Lung (tissue), 12 donors: ENCODE data around the gene PRICKLE1. TPM values are rescaled to one million over a fixed set of nuclear protein-coding genes. Genes with fewer than 3 reads are reported as not detected.

Experiments used
- ATAC-seq: fragments of 200-7000 bp; cut with Tn5 transposase; one replicate; pipeline ENCODE4 v1.9.1; 2020; ENCODE audit warnings: moderate number of reproducible peaks; ENCODE audit not compliant: insufficient read depth, low FRiP score
- DNase-seq, 3 donors: peaks; one replicate each; pipeline ENCODE4 v3.0.0-alpha.2; 2013 to 2017
- H3K27ac ChIP-seq, 2 donors: one replicate each; pipeline ENCODE4 v1.5.1; 2013; ENCODE audit warnings: mild to moderate bottlenecking in 2 of 2, moderate library complexity in 2 of 2, control low read depth in 1 of 2, inconsistent platforms in 1 of 2, low read depth in 1 of 2, low read length in 1 of 2
- H3K27me3 ChIP-seq, 3 donors: one replicate each; pipeline ENCODE4 v1.5.1; 2013; ENCODE audit warnings: low read length in 2 of 3; ENCODE audit not compliant: control insufficient read depth in 3 of 3, insufficient read depth in 3 of 3
- H3K36me3 ChIP-seq, 4 donors: one replicate each; pipeline ENCODE4 v1.5.1; 2013; ENCODE audit warnings: low read length in 4 of 4, mild to moderate bottlenecking in 1 of 4, moderate library complexity in 1 of 4; ENCODE audit not compliant: control insufficient read depth in 4 of 4, insufficient read depth in 4 of 4
- H3K4me1 ChIP-seq, 5 donors: one replicate each; pipeline ENCODE4 v1.5.1; 2013; ENCODE audit warnings: low read length in 5 of 5, mild to moderate bottlenecking in 2 of 5, moderate library complexity in 1 of 5; ENCODE audit not compliant: control insufficient read depth in 5 of 5, insufficient read depth in 5 of 5
- H3K4me3 ChIP-seq: one replicate; pipeline ENCODE4 v1.5.1; 2013; ENCODE audit warnings: mild to moderate bottlenecking, control low read depth, moderate library complexity
- H3K9ac ChIP-seq, 2 donors: one replicate each; pipeline ENCODE4 v1.5.1; 2013; ENCODE audit warnings: low read length in 2 of 2, control low read depth in 1 of 2; ENCODE audit not compliant: insufficient read depth in 1 of 2
- H3K9me3 ChIP-seq, 4 donors: one replicate each; pipeline ENCODE4 v1.5.1; 2013; ENCODE audit warnings: low read length in 3 of 4, mild to moderate bottlenecking in 1 of 4, moderate library complexity in 1 of 4; ENCODE audit not compliant: control insufficient read depth in 4 of 4, insufficient read depth in 3 of 4
- WGBS, 2 donors: extraction: QIAGEN DNeasy Blood & Tissue Kit; methylation state at CpG; one replicate each; pipeline ENCODE4 v1.1.7; 2013; 5-methylcytosine and 5-hydroxymethylcytosine counted together
- polyA plus RNA-seq, 2 donors: library from polyadenylated mRNA; stranded (reverse); fragments of 200-250 nt; gene quantifications; one replicate each; pipeline ENCODE4 v1.2.1, GENCODE V29; 2013
- total RNA-seq, 2 donors: library from RNA; depleted of rRNA in 1 of 2; stranded (reverse); fragments of >200 nt in 1 of 2; gene quantifications; one replicate each; pipeline ENCODE4 v1.2.1, GENCODE V29; 2014 to 2021
- TF ChIP-seq, protein P1 (sequence below): IDR thresholded peaks from 2 replicates; pipeline ENCODE4 v1.5.1; 2012; ENCODE audit warnings: mild to moderate bottlenecking; ENCODE audit errors: control extremely low read depth, extremely low read depth
- donor health status: control.
- donor health status: control.
- donor health status: Bipolar disorder and iron deficiency.
- donor health status: healthy.
- donor health status: DM: yes; HTN: yes; CAD: no.

PRICKLE1 gene
- total and polyA plus RNA-seq, 4 donors = 2.1 to 60.1 (median 7.8) TPM

DNA sequence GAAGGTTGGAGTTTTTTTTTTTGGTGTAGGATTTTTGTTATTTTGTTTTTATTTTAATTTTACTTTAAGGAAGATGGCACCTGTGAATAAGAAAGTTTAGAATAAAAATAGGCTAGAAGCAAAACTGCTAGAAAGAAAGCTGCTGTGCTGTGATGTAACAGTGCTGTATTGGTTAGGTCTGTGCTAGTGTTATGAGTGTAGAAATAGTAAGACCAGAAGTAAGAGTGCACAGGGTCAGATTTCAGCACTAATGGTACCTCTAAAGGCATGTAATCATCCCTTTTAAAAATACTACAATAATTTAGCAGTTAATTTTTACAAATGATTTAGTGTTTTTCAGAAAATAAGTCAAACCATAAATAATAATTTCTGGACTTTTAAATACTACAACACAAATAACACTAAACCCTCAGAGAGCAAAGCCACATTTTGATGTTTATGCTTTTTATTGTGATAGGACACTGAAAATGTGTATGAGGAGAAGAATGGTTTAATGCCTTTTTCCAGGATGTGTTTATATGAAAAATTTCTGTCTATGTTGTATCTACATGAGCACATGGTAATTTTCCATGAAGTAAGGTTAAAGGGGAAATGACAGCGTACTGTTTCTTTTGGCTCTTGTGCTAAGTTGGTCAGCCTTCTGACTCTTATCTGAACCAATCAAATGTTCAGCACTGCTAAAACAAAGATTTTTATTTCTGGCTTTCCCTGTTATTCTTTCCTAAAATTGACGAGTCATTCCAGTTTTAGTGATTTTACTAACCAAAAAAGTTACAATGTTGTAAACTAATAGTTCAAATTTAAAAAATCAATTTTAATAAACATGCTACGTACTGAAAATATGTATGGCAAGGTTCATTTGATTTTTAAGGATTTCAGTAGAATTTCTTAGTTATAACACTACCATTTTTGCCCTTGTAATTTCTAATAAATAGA lies 167.4 kb downstream of the PRICKLE1 start:
- TF ChIP-seq, protein P1, sequence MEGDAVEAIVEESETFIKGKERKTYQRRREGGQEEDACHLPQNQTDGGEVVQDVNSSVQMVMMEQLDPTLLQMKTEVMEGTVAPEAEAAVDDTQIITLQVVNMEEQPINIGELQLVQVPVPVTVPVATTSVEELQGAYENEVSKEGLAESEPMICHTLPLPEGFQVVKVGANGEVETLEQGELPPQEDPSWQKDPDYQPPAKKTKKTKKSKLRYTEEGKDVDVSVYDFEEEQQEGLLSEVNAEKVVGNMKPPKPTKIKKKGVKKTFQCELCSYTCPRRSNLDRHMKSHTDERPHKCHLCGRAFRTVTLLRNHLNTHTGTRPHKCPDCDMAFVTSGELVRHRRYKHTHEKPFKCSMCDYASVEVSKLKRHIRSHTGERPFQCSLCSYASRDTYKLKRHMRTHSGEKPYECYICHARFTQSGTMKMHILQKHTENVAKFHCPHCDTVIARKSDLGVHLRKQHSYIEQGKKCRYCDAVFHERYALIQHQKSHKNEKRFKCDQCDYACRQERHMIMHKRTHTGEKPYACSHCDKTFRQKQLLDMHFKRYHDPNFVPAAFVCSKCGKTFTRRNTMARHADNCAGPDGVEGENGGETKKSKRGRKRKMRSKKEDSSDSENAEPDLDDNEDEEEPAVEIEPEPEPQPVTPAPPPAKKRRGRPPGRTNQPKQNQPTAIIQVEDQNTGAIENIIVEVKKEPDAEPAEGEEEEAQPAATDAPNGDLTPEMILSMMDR = no peak
- no peaks in the 10 kb centered on the region for H3K9me3 ChIP-seq
- H3K9ac ChIP-seq = no peak overlapping the region
- ATAC-seq = no peak
- no peak overlapping the region for H3K27ac ChIP-seq
- peak in 2 of 3 donors; percentile 73 to 76 for DNase-seq
- no peaks in the 10 kb centered on the region for H3K36me3 ChIP-seq
- 60 to 66% methylated on average over 3 of the region's 3 CpGs for WGBS, 2 donors
- H3K27me3 ChIP-seq = no peaks in the 10 kb centered on the region
- peaks cover 0 to 7% (median 0%) of the 10 kb centered on the region in 5 donors for H3K4me1 ChIP-seq
- no peak overlapping the region for H3K4me3 ChIP-seq

DNA sequence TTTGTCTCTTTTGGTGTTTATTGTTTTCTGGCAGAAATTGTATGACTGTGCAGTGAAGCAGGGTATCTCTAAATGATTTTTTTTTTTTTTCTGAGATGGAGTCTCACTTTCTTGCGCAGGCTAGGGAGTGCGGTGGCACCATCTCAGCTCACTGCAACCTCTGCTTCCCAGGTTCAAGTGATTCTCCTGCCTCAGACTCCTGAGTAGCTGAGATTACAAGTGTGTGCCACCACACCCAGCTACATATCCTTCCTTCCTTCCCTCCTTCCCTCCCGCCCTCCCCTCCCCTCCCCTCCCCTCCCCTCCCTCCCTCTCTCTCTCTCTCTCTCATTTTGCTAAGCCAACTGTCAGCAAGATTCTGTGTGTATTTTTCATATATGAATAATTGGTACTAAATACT lies 169.2 kb downstream of the PRICKLE1 start:
- H3K4me1 ChIP-seq = peaks cover 0 to 5% (median 0%) of the 10 kb centered on the region in 5 donors
- WGBS, 2 donors = 73 to 93% methylated on average over 2 to 3 of the region's 3 CpGs
- H3K36me3 ChIP-seq = no peaks in the 10 kb centered on the region

DNA sequence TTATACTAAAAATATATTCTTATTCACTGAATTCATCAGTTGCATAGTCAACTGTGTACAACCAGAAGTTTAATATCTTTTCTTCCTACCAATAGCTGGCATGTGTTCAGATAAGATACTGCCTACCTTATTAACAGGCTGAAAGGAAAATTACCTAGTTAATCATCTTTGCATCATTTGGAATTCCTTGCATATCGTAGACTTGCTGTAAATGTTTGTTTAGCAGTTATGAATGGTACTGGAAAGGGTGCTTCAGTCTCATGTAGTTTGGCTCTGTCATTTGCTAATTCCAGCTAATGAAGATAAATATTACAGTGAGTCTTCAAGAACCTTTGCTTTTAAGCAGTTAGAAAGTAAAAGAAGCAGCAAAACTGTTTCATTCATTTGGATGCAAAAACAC lies 179.2 kb downstream of the PRICKLE1 start:
- Histone ChIP-seq H3K4me1 (no peaks in the 10 kb centered on the region), H3K9me3 (no peaks in the 10 kb centered on the region), H3K4me3 (no peak overlapping the region), H3K36me3 (peaks cover 0 to 4% (median 0%) of the 10 kb centered on the region in 4 donors), H3K27me3 (no peaks in the 10 kb centered on the region), H3K9ac (no peak overlapping the region), H3K27ac (no peak overlapping the region)
- TF ChIP-seq, protein P1 = no peak
- no peak for ATAC-seq
- WGBS, 2 donors = 47 to 67% methylated on average over 1 of the region's 1 CpG
- DNase-seq = no peak

More for the DNA sequence above, 169.2 kb downstream of the PRICKLE1 start:
- Histone ChIP-seq H3K27me3 (no peaks in the 10 kb centered on the region), H3K9ac (no peak overlapping the region), H3K27ac (no peak overlapping the region), H3K9me3 (no peaks in the 10 kb centered on the region), H3K4me3 (no peak overlapping the region)
- no peak for DNase-seq
- TF ChIP-seq, protein P1 = no peak
- no peak for ATAC-seq
